Panc1 (cell line): ENCODE results near the gene ZFHX2. TPM values are rescaled to one million over a fixed set of nuclear protein-coding genes. Genes with fewer than 3 reads are reported as not detected.

Experiments
- ATAC-seq: fragments of 200-7000 bp; cut with Tn5 transposase; 2 replicates; pipeline ENCODE4 v1.9.1; 2020; ENCODE audit warnings: mild to moderate bottlenecking, moderate library complexity
- BruUV-seq: library from RNA; stranded (reverse); fragments of 400-500 nt; replicated peaks from 2 replicates; lab custom pipeline; 2021; lab: Mats Ljungman, UMichigan
- CTCF ChIA-PET: fragments of 300-600 bp; sonication (Branson Sonifier 250); formaldehyde crosslinking; loops from one replicate; lab custom pipeline; 2022; ENCODE audit warnings: antibody characterized with exemption; lab: Charles Lee
- POLR2A ChIA-PET: fragments of 300-600 bp; sonication (Branson Sonifier 250); formaldehyde crosslinking; loops from one replicate; lab custom pipeline; 2022; ENCODE audit warnings: antibody characterized with exemption; lab: Charles Lee
- DNase-seq: peaks from one replicate; pipeline ENCODE4 v3.0.0-alpha.2; 2010; ENCODE audit warnings: low read depth, low spot score
- H3K27ac ChIP-seq: 2 replicates; pipeline ENCODE4 v1.5.1; 2011; ENCODE audit warnings: mild to moderate bottlenecking, low read length, inconsistent platforms
- H3K27me3 ChIP-seq: fragments of 200-500 bp; sonication (Bioruptor generic); 2 replicates; pipeline ENCODE4 v1.6.0; 2014; ENCODE audit warnings: low read length, inconsistent platforms; ENCODE audit not compliant: control insufficient read depth, insufficient read depth
- H3K36me3 ChIP-seq: fragments of 200-500 bp; sonication (Bioruptor generic); 2 replicates; pipeline ENCODE4 v1.5.1; 2014; ENCODE audit warnings: inconsistent platforms, mild to moderate bottlenecking, low read length, moderate library complexity; ENCODE audit not compliant: control insufficient read depth, insufficient read depth
- H3K4me1 ChIP-seq: 2 replicates; pipeline ENCODE4 v1.5.1; 2011; ENCODE audit warnings: inconsistent platforms, mild to moderate bottlenecking, low read length, moderate library complexity; ENCODE audit not compliant: control insufficient read depth, insufficient read depth
- H3K4me3 ChIP-seq, 2 experiments: 2 replicates each; pipeline ENCODE4 v1.5.1; 2011 to 2012; ENCODE audit warnings: low read depth in 2 of 2, low read length in 2 of 2, mild to moderate bottlenecking in 2 of 2, inconsistent platforms in 1 of 2, moderate library complexity in 1 of 2
- H3K9me3 ChIP-seq: fragments of 200-500 bp; sonication (Bioruptor generic); 2 replicates; pipeline ENCODE4 v1.5.1; 2014; ENCODE audit warnings: low read depth, mild to moderate bottlenecking, inconsistent platforms, low read length, moderate library complexity; ENCODE audit not compliant: control insufficient read depth, insufficient read depth
- POLR2AphosphoS5 ChIP-seq: IDR thresholded peaks from 2 replicates; pipeline ENCODE4 v1.6.1; 2012; ENCODE audit warnings: mild to moderate bottlenecking, low read depth, low read length, moderate library complexity
- SIN3A ChIP-seq: IDR thresholded peaks from 2 replicates; pipeline ENCODE4 v1.6.1; 2012; ENCODE audit warnings: low read depth, mild to moderate bottlenecking, low read length, moderate library complexity, borderline replicate concordance; ENCODE audit not compliant: insufficient read depth
- TCF7L2 ChIP-seq: IDR thresholded peaks from 2 replicates; pipeline ENCODE4 v1.6.1; 2011; ENCODE audit warnings: mild to moderate bottlenecking, low read depth, low read length, inconsistent platforms
- in situ Hi-C: cut with HindIII; loops from 2 replicates; pipeline ENCODE4 v1.10.0; 2016; ENCODE audit warnings: low sequenced_read_pairs, low pct_unique_long_range_greater_than_20kb
- intact Hi-C: fragments of 100-400 bp; cut with micrococcal nuclease; formaldehyde crosslinking; loops from one replicate; pipeline ENCODE4 v1.10.0; 2022; ENCODE audit not compliant: unreplicated experiment
- total RNA-seq: library from RNA; stranded (reverse); gene quantifications from one replicate; pipeline ENCODE4 v1.2.1, GENCODE V29; 2021; ENCODE audit not compliant: unreplicated experiment
- TF ChIP-seq, protein P1 (sequence below): fragments of 450-650 bp; IDR thresholded peaks from 2 replicates; pipeline ENCODE4 v1.5.1; 2017; ENCODE audit warnings: mild to moderate bottlenecking
- TF ChIP-seq, protein P2 (sequence below), 2 experiments: IDR thresholded peaks; 2 replicates each; pipeline ENCODE4 v1.6.1; 2011 to 2012; ENCODE audit warnings: low read depth in 2 of 2, control low read depth in 1 of 2, low read length in 1 of 2, mild to moderate bottlenecking in 1 of 2, moderate library complexity in 1 of 2; ENCODE audit not compliant: insufficient read depth in 1 of 2

Gene ZFHX2
- total RNA-seq, 1 experiment from 2014 or later: 2.4 TPM

DNA sequence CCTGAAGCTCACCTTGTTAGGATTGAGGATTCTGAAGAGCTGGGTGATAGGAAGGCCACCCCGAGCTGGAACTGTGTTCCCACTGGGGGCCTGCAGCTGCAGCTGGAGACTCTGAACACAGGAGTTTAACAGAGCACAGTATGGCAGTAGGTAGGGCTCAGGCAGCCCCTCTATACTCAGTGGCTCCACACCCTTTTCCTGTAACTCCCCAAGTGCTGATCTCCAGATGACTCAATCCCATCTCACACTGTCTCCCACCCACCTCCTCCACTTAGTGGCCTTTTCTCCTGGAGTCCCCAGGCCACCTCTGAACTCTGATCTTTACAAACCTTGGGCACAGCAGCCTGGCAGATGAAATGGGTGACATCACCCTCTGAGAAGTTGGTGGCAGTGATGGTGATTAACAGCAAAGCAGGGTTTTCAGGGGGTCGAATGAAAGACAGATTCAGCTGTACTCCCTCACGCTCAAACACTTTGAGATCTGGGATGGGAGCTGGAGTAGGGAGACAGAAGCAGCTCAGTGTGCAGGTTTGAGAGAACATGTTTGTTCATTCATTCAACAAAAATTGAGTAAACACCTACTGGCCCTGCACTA is 8.5 kb upstream of the ZFHX2 start:
- Histone ChIP-seq H3K4me1 (no peaks in the 10 kb centered on the region), H3K4me3 (no peak overlapping the region), H3K9me3 (no peaks in the 10 kb centered on the region), H3K27me3 (no peaks in the 10 kb centered on the region), H3K36me3 (peaks cover 5% of the 10 kb centered on the region; the same call in 1 of the 2 replicates), H3K27ac (no peak overlapping the region)
- DNase-seq: no peak
- ChIA-PET CTCF (interaction anchor here (0.8 to 2.4 kb wide), 3 partner anchors 11 to 81 kb away, joined by 3 to 13 read pairs (median 3); no protein-coding TSS in a partner anchor), POLR2A (interaction anchor here (1.0 kb wide), 1 partner anchor 217 kb away, joined by 3 read pairs; no protein-coding TSS in a partner anchor)
- ATAC-seq: no peak
- intact Hi-C loops: loop anchor here (2.0 to 10.0 kb wide), 2 partner anchors 81 to 235 kb away; partner anchors contain the start of gene PABPN1
- no peak for TF ChIP-seq SIN3A
- TF ChIP-seq, protein P1, sequence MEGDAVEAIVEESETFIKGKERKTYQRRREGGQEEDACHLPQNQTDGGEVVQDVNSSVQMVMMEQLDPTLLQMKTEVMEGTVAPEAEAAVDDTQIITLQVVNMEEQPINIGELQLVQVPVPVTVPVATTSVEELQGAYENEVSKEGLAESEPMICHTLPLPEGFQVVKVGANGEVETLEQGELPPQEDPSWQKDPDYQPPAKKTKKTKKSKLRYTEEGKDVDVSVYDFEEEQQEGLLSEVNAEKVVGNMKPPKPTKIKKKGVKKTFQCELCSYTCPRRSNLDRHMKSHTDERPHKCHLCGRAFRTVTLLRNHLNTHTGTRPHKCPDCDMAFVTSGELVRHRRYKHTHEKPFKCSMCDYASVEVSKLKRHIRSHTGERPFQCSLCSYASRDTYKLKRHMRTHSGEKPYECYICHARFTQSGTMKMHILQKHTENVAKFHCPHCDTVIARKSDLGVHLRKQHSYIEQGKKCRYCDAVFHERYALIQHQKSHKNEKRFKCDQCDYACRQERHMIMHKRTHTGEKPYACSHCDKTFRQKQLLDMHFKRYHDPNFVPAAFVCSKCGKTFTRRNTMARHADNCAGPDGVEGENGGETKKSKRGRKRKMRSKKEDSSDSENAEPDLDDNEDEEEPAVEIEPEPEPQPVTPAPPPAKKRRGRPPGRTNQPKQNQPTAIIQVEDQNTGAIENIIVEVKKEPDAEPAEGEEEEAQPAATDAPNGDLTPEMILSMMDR: no peak
- no peak for TF ChIP-seq TCF7L2
- TF ChIP-seq POLR2AphosphoS5: no peak
- TF ChIP-seq, protein P2, sequence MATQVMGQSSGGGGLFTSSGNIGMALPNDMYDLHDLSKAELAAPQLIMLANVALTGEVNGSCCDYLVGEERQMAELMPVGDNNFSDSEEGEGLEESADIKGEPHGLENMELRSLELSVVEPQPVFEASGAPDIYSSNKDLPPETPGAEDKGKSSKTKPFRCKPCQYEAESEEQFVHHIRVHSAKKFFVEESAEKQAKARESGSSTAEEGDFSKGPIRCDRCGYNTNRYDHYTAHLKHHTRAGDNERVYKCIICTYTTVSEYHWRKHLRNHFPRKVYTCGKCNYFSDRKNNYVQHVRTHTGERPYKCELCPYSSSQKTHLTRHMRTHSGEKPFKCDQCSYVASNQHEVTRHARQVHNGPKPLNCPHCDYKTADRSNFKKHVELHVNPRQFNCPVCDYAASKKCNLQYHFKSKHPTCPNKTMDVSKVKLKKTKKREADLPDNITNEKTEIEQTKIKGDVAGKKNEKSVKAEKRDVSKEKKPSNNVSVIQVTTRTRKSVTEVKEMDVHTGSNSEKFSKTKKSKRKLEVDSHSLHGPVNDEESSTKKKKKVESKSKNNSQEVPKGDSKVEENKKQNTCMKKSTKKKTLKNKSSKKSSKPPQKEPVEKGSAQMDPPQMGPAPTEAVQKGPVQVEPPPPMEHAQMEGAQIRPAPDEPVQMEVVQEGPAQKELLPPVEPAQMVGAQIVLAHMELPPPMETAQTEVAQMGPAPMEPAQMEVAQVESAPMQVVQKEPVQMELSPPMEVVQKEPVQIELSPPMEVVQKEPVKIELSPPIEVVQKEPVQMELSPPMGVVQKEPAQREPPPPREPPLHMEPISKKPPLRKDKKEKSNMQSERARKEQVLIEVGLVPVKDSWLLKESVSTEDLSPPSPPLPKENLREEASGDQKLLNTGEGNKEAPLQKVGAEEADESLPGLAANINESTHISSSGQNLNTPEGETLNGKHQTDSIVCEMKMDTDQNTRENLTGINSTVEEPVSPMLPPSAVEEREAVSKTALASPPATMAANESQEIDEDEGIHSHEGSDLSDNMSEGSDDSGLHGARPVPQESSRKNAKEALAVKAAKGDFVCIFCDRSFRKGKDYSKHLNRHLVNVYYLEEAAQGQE (IDR thresholded peaks at IDR 0.05; ENCODE audit: insufficient read depth in 1 of 2, low read depth in 2 of 2, low read length in 1 of 2): no peak
- in situ Hi-C loops: no loop called here
- BruUV-seq: no TSS peak

DNA sequence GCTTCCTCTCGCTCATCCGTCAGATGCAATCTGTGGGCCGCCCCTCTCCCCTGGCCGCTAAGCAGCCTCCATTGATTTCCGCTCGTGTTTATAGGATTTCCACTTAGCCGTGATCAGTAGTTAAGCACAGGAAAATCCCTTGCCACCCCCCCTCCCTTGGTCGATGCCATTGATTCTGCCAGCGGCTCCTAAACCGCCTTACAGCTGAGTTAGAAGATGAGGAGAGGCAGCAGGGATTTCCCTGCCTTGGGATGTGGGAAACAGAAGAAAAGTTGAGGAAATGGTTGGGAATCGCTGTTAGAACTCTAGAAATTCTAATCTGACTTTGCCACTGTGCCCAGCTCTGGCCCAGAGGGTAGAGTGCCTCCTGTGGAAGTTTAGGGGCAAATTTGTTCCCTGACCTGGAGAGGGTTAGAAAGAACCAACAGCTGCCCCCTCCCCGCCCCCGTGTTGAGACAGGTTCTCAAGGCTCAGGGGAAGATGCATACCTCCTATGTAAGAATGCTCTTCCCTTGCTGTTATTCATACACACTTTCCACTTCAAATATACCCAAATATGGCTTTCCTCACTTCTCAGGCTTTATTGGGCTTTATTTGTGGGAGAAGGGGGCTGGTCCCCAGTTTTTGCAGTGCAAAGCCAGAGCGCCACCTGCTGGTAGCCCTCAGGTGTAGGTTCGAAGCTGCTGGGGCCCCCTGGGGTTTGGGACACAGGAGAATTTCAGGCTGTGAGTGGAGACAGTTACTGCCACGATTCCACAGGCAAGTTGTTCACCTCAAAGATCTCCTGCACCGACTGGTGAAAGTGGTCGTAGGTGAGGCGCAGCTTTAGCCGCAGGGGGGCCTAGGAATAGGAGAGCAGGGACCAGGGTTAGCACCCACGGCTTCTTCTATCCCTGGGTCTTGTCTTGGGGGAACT is 7.7 kb upstream of the ZFHX2 start:
- no peak overlapping the region for H3K4me3 ChIP-seq
- H3K36me3 ChIP-seq: peaks cover 5% of the 10 kb centered on the region; the same call in 1 of the 2 replicates
- DNase-seq (no peak), ATAC-seq (no peak)
- no peaks in the 10 kb centered on the region for H3K9me3 ChIP-seq
- H3K27ac ChIP-seq: no peak overlapping the region
- CTCF ChIA-PET: interaction anchor here (0.8 to 2.4 kb wide), 3 partner anchors 10 to 81 kb away, joined by 3 to 13 read pairs (median 3); no protein-coding TSS in a partner anchor
- intact Hi-C loops: loop anchor here (2.0 to 10.0 kb wide), 2 partner anchors 80 to 234 kb away; partner anchors contain the start of gene PABPN1
- TF ChIP-seq, protein P1: peak; percentile 93
- TF ChIP-seq, protein P2 (IDR thresholded peaks at IDR 0.05; ENCODE audit: insufficient read depth in 1 of 2, low read depth in 2 of 2, low read length in 1 of 2): no peak
- TF ChIP-seq TCF7L2 (no peak), POLR2AphosphoS5 (no peak)
- H3K4me1 ChIP-seq: no peaks in the 10 kb centered on the region
- H3K27me3 ChIP-seq: no peaks in the 10 kb centered on the region
- BruUV-seq: no TSS peak
- in situ Hi-C loops: no loop called here
- POLR2A ChIA-PET: interaction anchor here (1.0 kb wide), 1 partner anchor 218 kb away, joined by 3 read pairs; no protein-coding TSS in a partner anchor
